Measurements from ENCODE around the gene UGT8. TPM values are rescaled to one million over a fixed set of nuclear protein-coding genes. Genes with fewer than 3 reads are reported as not detected.

Gene UGT8
- total RNA-seq, 1 experiment from 2014 or later, result 15.7 TPM

GRCh38 chr4:114688059-114688458 is 89.5 kb downstream of the UGT8 start:
- no peaks in the 10 kb centered on the region for H3K36me3 Mint-ChIP-seq (ENCODE audit: insufficient read depth in 1 of 3, low read depth in 3 of 3)
- Histone ChIP-seq H3K14ac (ENCODE audit: insufficient read depth, low read length) (no peak overlapping the region), H2BK120ac (ENCODE audit: low read depth, low read length, poor library complexity, severe bottlenecking) (no peak overlapping the region), H3K79me1 (ENCODE audit: insufficient read depth, low read depth, low read length, poor library complexity, severe bottlenecking) (no peaks in the 10 kb centered on the region), H3K23me2 (ENCODE audit: insufficient read length, low read depth, low read length, poor library complexity, severe bottlenecking) (no peaks in the 10 kb centered on the region), H2BK15ac (ENCODE audit: low read depth, low read length) (no peak overlapping the region), H3K23ac (ENCODE audit: insufficient read length, low read depth, low read length) (no peak overlapping the region), H3K27me3 (ENCODE audit: insufficient read depth, low read length) (no peaks in the 10 kb centered on the region), H2BK20ac (ENCODE audit: low read depth, low read length, poor library complexity, severe bottlenecking) (no peak overlapping the region), H2AFZ (ENCODE audit: low read length) (no peak overlapping the region), H3K4me1 (ENCODE audit: insufficient read depth, low read length) (no peaks in the 10 kb centered on the region; the same call in 1 of the 2 replicates), H4K5ac (ENCODE audit: insufficient read length, low read depth, low read length) (no peak overlapping the region), H2BK5ac (ENCODE audit: insufficient read length, low read length) (no peak overlapping the region), H3K79me2 (ENCODE audit: insufficient read depth, low read length) (no peaks in the 10 kb centered on the region), H3T11ph (ENCODE audit: low read length) (no peak overlapping the region), H3K9ac (ENCODE audit: extremely low read depth, insufficient read length, low read length) (no peak overlapping the region), H3K56ac (ENCODE audit: insufficient read length, low read depth, low read length) (no peak overlapping the region), H3K18ac (ENCODE audit: insufficient read length, low read depth, low read length) (no peak overlapping the region), H3K4me2 (ENCODE audit: insufficient read depth, insufficient read length, low read length) (no peak overlapping the region), H4K20me1 (ENCODE audit: control insufficient read depth, insufficient read depth, insufficient read length) (no peaks in the 10 kb centered on the region), H2BK12ac (ENCODE audit: insufficient read length, low read depth, low read length) (no peak overlapping the region), H3K9me3 (ENCODE audit: control insufficient read depth, low read depth, low read length) (no peaks in the 10 kb centered on the region), H3K27ac (ENCODE audit: insufficient read length, low read depth, low read length) (no peak overlapping the region), H4K91ac (ENCODE audit: insufficient read length, low read depth, low read length) (no peak overlapping the region), H2AK5ac (ENCODE audit: insufficient read length, low read length) (no peak overlapping the region), H3K4ac (ENCODE audit: low read depth, low read length) (no peak overlapping the region), H4K8ac (replicated peaks; ENCODE audit: insufficient read length, low read depth, low read length) (no peak overlapping the region)
- TF ChIP-seq CTCF (conservative IDR thresholded peaks at IDR 0.05), result no peak
- H3K4me3 Mint-ChIP-seq, result no peak overlapping the region
- no peaks in the 10 kb centered on the region for H3K27me3 Mint-ChIP-seq (ENCODE audit: low read depth)
- DNase-seq, result no peak
- WGBS (ENCODE audit: extremely low coverage, insufficient read length, low lambda C conversion rate), result no CpG with 5 or more reads among the region's 3 CpGs
- peaks cover 3 to 12% of the 10 kb centered on the region in 2 experiments; a peak in 3 of 4 replicates for H3K4me1 Mint-ChIP-seq
- peak overlapping the region in 1 of 3 experiments; percentile 42; a peak in 2 of 7 replicates for H3K27ac Mint-ChIP-seq
- no peaks in the 10 kb centered on the region for H3K9me3 Mint-ChIP-seq

Data from H9 (cell line).